A673 (cell line): ENCODE data around the gene KRTAP21-1.

ENCODE experiments used
- CTCF ChIP-seq: fragments of 300-800, 200-600 bp; sonication (generic); conservative IDR thresholded peaks from 2 replicates; pipeline ENCODE4 v1.5.1; 2017; ENCODE audit warnings: low read depth, mild to moderate bottlenecking, antibody characterized with exemption, low read length, moderate library complexity, mixed read lengths
- EZH2 ChIP-seq: fragments of 200-600 bp; sonication (generic); IDR thresholded peaks from 2 replicates; pipeline ENCODE4 v1.6.1; 2017; ENCODE audit warnings: borderline replicate concordance, low read depth, mild to moderate bottlenecking, mixed read lengths, antibody characterized with exemption, low read length; ENCODE audit not compliant: poor library complexity, severe bottlenecking

GRCh38 chr21:30800605-30801004, 45.4 kb upstream of the KRTAP21-1 start:
- TF ChIP-seq CTCF (no peak), EZH2 (no peak)
